Measurements from ENCODE around the gene NT5E. TPM values are rescaled to one million over a fixed set of nuclear protein-coding genes. Genes with fewer than 3 reads are reported as not detected.
A peak's percentile ranks its signal among the peaks of the same experiment; 100 is the strongest.

Gene NT5E
- total RNA-seq, 1 donor: 593 TPM

DNA sequence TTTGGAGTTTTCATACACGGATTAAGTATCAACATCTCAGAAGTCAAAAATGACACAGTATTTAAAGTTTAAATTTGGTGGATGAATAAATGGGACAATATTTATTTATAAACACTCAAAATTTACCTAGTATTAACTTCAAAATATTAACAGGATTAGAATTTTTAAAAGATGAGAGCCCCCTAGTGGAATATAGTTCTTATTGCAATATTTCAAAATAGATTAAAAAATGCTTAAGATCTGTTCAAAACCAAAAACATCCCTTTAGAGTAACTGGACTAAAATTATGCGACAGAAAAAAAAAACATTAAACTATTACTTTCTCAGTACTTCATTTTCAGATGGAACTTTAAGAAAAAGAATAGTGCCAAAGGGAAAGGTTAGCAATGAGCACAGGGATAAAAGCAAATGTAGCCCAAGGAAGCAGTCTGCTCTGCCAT, 87.2 kb downstream of the NT5E start:
- TF ChIP-seq, protein P1, sequence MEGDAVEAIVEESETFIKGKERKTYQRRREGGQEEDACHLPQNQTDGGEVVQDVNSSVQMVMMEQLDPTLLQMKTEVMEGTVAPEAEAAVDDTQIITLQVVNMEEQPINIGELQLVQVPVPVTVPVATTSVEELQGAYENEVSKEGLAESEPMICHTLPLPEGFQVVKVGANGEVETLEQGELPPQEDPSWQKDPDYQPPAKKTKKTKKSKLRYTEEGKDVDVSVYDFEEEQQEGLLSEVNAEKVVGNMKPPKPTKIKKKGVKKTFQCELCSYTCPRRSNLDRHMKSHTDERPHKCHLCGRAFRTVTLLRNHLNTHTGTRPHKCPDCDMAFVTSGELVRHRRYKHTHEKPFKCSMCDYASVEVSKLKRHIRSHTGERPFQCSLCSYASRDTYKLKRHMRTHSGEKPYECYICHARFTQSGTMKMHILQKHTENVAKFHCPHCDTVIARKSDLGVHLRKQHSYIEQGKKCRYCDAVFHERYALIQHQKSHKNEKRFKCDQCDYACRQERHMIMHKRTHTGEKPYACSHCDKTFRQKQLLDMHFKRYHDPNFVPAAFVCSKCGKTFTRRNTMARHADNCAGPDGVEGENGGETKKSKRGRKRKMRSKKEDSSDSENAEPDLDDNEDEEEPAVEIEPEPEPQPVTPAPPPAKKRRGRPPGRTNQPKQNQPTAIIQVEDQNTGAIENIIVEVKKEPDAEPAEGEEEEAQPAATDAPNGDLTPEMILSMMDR (IDR thresholded peaks at IDR 0.05; ENCODE audit: insufficient read depth, low read depth, low read length): peak; percentile 36
- peak; percentile 28 for DNase-seq (ENCODE audit: low read depth)
- no peak overlapping the region for H3K4me3 ChIP-seq (ENCODE audit: low read depth, low read length)

GRCh38 chr6:85544776-85545175, 94.9 kb downstream of the NT5E start:
- no peak overlapping the region for H3K4me3 ChIP-seq (ENCODE audit: low read depth, low read length)
- DNase-seq (ENCODE audit: low read depth): no peak
- TF ChIP-seq, protein P1 (IDR thresholded peaks at IDR 0.05; ENCODE audit: insufficient read depth, low read depth, low read length): no peak

Other genes starting within 250 kb of the NT5E start
- 113 and 151 TPM in 2 replicates for gene SNX14, start 143.8 kb downstream of the NT5E start, total RNA-seq
- 56.7 and 68.7 TPM in 2 replicates for gene SYNCRIP, start 192.8 kb downstream of the NT5E start, total RNA-seq

All from fibroblast of villous mesenchyme (primary cell).